Keratinocyte (primary cell): Measurements from ENCODE around the gene LRRC42. TPM values are rescaled to one million over a fixed set of nuclear protein-coding genes. Genes with fewer than 3 reads are reported as not detected.

Source experiments
- DNase-seq: peaks from one replicate; pipeline ENCODE4 v3.0.0-alpha.2; 2011; ENCODE audit warnings: low read depth, missing footprints, low spot score
- FAIRE-seq: peaks from 2 replicates; lab custom pipeline; 2011; peaks lifted over from hg19 to GRCh38; lab: Jason Lieb, UNC
- H2AFZ ChIP-seq: 2 replicates; pipeline ENCODE4 v1.6.0; 2012; ENCODE audit warnings: low read length, control low read depth, inconsistent platforms; ENCODE audit not compliant: control insufficient read depth
- H3K27ac ChIP-seq: 2 replicates; pipeline ENCODE4 v1.5.1; 2011; ENCODE audit warnings: low read length; ENCODE audit not compliant: control insufficient read depth, insufficient read depth
- H3K27me3 ChIP-seq: 3 replicates; pipeline ENCODE4 v1.6.0; 2011; ENCODE audit warnings: low read length; ENCODE audit not compliant: control insufficient read depth, insufficient read depth; ENCODE audit errors: extremely low read depth
- H3K36me3 ChIP-seq, 2 experiments: 2 replicates in 1 of 2; 3 replicates in 1 of 2; pipeline ENCODE4 v1.5.1; 2011; ENCODE audit warnings: low read length in 2 of 2, mild to moderate bottlenecking in 1 of 2; ENCODE audit not compliant: control insufficient read depth in 2 of 2, insufficient read depth in 2 of 2; ENCODE audit errors: extremely low read depth in 1 of 2
- H3K4me1 ChIP-seq: 3 replicates; pipeline ENCODE4 v1.5.1; 2011; ENCODE audit warnings: low read length; ENCODE audit not compliant: control insufficient read depth, insufficient read depth; ENCODE audit errors: extremely low read depth
- H3K4me2 ChIP-seq: 3 replicates; pipeline ENCODE4 v1.6.0; 2011; ENCODE audit warnings: low read depth, low read length; ENCODE audit not compliant: control insufficient read depth, insufficient read depth; ENCODE audit errors: extremely low read depth
- H3K4me3 ChIP-seq, 3 experiments: fragments of 200-600 bp in 1 of 3; sonication (generic) in 1 of 3; 2 replicates in 2 of 3; 3 replicates in 1 of 3; pipeline ENCODE4 v1.5.1; 2011 to 2016; ENCODE audit warnings: low read length in 3 of 3, mild to moderate bottlenecking in 3 of 3, control low read depth in 2 of 3, inconsistent platforms in 1 of 3, low read depth in 1 of 3, mixed read lengths in 1 of 3, mixed run types in 1 of 3, moderate library complexity in 1 of 3; ENCODE audit not compliant: control insufficient read depth in 2 of 3, insufficient read depth in 2 of 3; ENCODE audit errors: extremely low read depth in 1 of 3
- H3K79me2 ChIP-seq: 2 replicates; pipeline ENCODE4 v1.6.0; 2012; ENCODE audit warnings: low read length; ENCODE audit not compliant: control insufficient read depth, insufficient read depth
- H3K9ac ChIP-seq: 3 replicates; pipeline ENCODE4 v1.6.0; 2011; ENCODE audit warnings: low read length; ENCODE audit not compliant: control insufficient read depth, insufficient read depth; ENCODE audit errors: extremely low read depth
- H3K9me1 ChIP-seq: 3 replicates; pipeline ENCODE4 v1.6.0; 2011; ENCODE audit warnings: low read length; ENCODE audit not compliant: control insufficient read depth, insufficient read depth; ENCODE audit errors: extremely low read depth
- H3K9me3 ChIP-seq: 2 replicates; pipeline ENCODE4 v1.5.1; 2012; ENCODE audit warnings: low read depth, low read length; ENCODE audit not compliant: control insufficient read depth
- H4K20me1 ChIP-seq: 3 replicates; pipeline ENCODE4 v1.6.0; 2011; ENCODE audit warnings: low read length; ENCODE audit not compliant: control insufficient read depth, insufficient read depth; ENCODE audit errors: extremely low read depth
- EZH2 ChIP-seq: IDR thresholded peaks from one replicate; pipeline ENCODE4 v1.6.1; 2012; ENCODE audit warnings: inconsistent platforms, mild to moderate bottlenecking, low read length, moderate library complexity
- dilution Hi-C: fragments of 300-500 bp; cut with MboI; formaldehyde crosslinking; loops from one replicate; pipeline ENCODE4 v1.7.0; 2020; ENCODE audit warnings: low sequenced_read_pairs; ENCODE audit not compliant: extremely low pct_ligation_motif_present
- polyA plus RNA-seq, 5 experiments: library from polyadenylated mRNA; depleted of rRNA in 3 of 5; stranded (reverse) in 3 of 5; stranded (forward) in 1 of 5; unstranded in 1 of 5; fragments of >200 nt; gene quantifications; 1 replicate in 1 of 5; 2 replicates in 3 of 5; 3 replicates in 1 of 5; pipeline versions ENCODE4 v1.2.1 to v1.2.3, GENCODE V29; 2011 to 2012; ENCODE audit warnings: missing spikeins in 2 of 5, low read depth in 1 of 5, low replicate concordance in 1 of 5
- TF ChIP-seq, protein P1 (sequence below), 3 experiments: IDR thresholded peaks in 1 of 3; conservative IDR thresholded peaks in 1 of 3; optimal IDR thresholded peaks in 1 of 3; 2 replicates in 2 of 3; 3 replicates in 1 of 3; pipeline versions ENCODE3 to v1.5.1; 2011; ENCODE audit warnings: low read length in 3 of 3, mild to moderate bottlenecking in 3 of 3, moderate library complexity in 2 of 3, control low read depth in 1 of 3, inconsistent platforms in 1 of 3; ENCODE audit not compliant: insufficient read depth in 2 of 3; ENCODE audit errors: extremely low read depth in 1 of 3

Gene LRRC42
- polyA plus RNA-seq, 1 donor (not counting 4 experiments of a cell fraction or from before 2014, with no cell fraction given): 61.8 TPM

GRCh38 chr1:53981220-53981619 lies 35.1 kb downstream of the LRRC42 start:
- Histone ChIP-seq H4K20me1 (no peaks in the 10 kb centered on the region), H3K36me3 (no peaks in the 10 kb centered on the region), H3K4me1 (peaks cover 8% of the 10 kb centered on the region), H3K4me2 (no peak overlapping the region), H2AFZ (no peak overlapping the region), H3K9me1 (no peaks in the 10 kb centered on the region), H3K27ac (no peak overlapping the region), H3K27me3 (no peaks in the 10 kb centered on the region), H3K9ac (no peak overlapping the region), H3K9me3 (no peaks in the 10 kb centered on the region), H3K4me3 (no peak overlapping the region), H3K79me2 (no peaks in the 10 kb centered on the region)
- TF ChIP-seq EZH2: no peak
- TF ChIP-seq, protein P1, sequence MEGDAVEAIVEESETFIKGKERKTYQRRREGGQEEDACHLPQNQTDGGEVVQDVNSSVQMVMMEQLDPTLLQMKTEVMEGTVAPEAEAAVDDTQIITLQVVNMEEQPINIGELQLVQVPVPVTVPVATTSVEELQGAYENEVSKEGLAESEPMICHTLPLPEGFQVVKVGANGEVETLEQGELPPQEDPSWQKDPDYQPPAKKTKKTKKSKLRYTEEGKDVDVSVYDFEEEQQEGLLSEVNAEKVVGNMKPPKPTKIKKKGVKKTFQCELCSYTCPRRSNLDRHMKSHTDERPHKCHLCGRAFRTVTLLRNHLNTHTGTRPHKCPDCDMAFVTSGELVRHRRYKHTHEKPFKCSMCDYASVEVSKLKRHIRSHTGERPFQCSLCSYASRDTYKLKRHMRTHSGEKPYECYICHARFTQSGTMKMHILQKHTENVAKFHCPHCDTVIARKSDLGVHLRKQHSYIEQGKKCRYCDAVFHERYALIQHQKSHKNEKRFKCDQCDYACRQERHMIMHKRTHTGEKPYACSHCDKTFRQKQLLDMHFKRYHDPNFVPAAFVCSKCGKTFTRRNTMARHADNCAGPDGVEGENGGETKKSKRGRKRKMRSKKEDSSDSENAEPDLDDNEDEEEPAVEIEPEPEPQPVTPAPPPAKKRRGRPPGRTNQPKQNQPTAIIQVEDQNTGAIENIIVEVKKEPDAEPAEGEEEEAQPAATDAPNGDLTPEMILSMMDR (optimal IDR thresholded peaks at IDR 0.05 in 1 of 3, IDR thresholded peaks at IDR 0.05 in 1 of 3, conservative IDR thresholded peaks at IDR 0.05 in 1 of 3; ENCODE audit: extremely low read depth in 1 of 3, insufficient read depth in 2 of 3, low read length in 3 of 3): no peak
- dilution Hi-C loops: no loop called here
- FAIRE-seq: no peak
- no peak for DNase-seq

DNA sequence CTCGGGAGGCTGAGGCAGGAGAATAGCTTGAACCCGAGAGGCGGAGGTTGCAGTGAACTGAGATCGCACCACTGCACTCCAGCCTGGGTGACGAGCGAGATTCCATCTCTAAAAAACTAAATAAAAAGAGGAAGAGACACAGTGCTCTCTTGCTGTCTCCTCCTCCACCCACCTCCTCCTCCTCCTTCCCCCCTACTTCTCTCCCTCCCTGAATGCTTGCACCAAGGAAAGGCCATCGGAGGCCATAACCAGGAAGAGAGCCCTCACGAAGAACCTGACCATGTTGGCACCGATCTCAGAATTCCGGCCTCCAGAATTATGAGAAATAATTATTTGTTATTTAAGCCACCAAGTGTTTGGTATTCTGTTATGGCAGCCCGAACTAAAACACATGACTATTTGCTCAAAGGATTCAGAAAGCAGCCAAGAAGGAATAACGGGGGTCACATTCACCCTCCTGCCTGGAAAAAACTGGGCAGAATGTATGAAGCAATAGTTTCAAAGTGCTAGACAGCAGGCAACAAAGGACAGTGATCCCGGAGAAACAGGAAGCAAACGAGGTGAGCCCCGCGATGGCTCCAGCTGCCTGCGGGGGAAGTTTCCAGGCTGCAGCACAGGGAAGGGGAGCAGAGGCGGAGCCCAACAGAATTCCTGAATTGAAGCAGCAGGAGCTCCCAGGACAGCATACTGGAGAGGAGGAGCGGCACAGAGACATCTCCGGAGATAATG lies 36.0 kb downstream of the LRRC42 start:
- H3K27ac ChIP-seq: no peak overlapping the region
- TF ChIP-seq, protein P1 (optimal IDR thresholded peaks at IDR 0.05 in 1 of 3, IDR thresholded peaks at IDR 0.05 in 1 of 3, conservative IDR thresholded peaks at IDR 0.05 in 1 of 3; ENCODE audit: extremely low read depth in 1 of 3, insufficient read depth in 2 of 3, low read length in 3 of 3): no peak
- no peak for TF ChIP-seq EZH2
- no peaks in the 10 kb centered on the region for H3K27me3 ChIP-seq
- H2AFZ ChIP-seq: peak overlapping the region; percentile 94
- FAIRE-seq (peak; percentile 34), DNase-seq (no peak)
- H3K4me2 ChIP-seq: peak overlapping the region; percentile 76
- H3K9ac ChIP-seq: peak overlapping the region; percentile 42
- H4K20me1 ChIP-seq: no peaks in the 10 kb centered on the region
- peak overlapping the region in 1 of 3 experiments; percentile 55 for H3K4me3 ChIP-seq
- peaks cover 8% of the 10 kb centered on the region for H3K4me1 ChIP-seq
- no peaks in the 10 kb centered on the region for H3K9me3 ChIP-seq
- dilution Hi-C loops: no loop called here
- H3K36me3 ChIP-seq: no peaks in the 10 kb centered on the region
- no peaks in the 10 kb centered on the region for H3K9me1 ChIP-seq
- H3K79me2 ChIP-seq: no peaks in the 10 kb centered on the region
